HUES6 (cell line): Measurements from ENCODE around the gene THY1.
"Not testable (repeated sequence)": the region's sequence is repeated elsewhere in the genome, so short reads cannot be mapped to it uniquely, and the experiment has no call there.

ENCODE experiments used
- H3K27ac ChIP-seq: 2 replicates; pipeline ENCODE4 v1.7.0; 2013; ENCODE audit warnings: low read depth, mild to moderate bottlenecking, low read length, inconsistent platforms
- H3K27me3 ChIP-seq: 2 replicates; pipeline ENCODE4 v1.6.1; 2013; ENCODE audit warnings: low read length; ENCODE audit not compliant: control insufficient read depth, insufficient read depth
- H3K36me3 ChIP-seq: 2 replicates; pipeline ENCODE4 v1.6.1; 2013; ENCODE audit warnings: low read length; ENCODE audit not compliant: control insufficient read depth, insufficient read depth
- H3K4me1 ChIP-seq: 2 replicates; pipeline ENCODE4 v1.6.1; 2013; ENCODE audit warnings: low read length; ENCODE audit not compliant: control insufficient read depth, insufficient read depth
- H3K4me3 ChIP-seq: 2 replicates; pipeline ENCODE4 v1.5.1; 2013; ENCODE audit warnings: low read depth, low read length
- H3K9ac ChIP-seq: one replicate; pipeline ENCODE4 v1.6.1; 2013; ENCODE audit warnings: mild to moderate bottlenecking, low read length
- H3K9me3 ChIP-seq: 2 replicates; pipeline ENCODE4 v1.6.1; 2013; ENCODE audit warnings: low read depth, low read length; ENCODE audit not compliant: control insufficient read depth, insufficient read depth

The THY1 gene

DNA sequence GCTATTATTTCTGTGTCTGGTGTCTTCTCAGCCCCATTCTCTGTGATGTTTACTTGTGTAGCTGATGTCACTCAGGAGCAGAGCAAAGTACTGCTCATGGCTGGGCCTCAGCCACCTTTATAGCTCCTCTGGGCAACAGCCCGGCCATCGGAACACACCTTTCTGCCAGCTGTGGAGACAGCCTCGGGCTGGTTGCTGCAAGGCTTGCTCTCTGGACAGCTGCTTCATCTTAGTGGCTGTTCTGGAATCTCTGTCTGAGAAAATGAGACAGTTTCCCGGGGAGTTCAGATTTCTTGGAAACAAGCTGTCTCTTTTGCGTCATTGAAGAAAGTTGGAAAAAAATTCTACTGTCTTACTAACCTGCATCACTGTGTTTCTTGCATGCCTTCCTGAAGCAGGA lies 20.0 kb downstream of the THY1 start:
- H3K9me3 ChIP-seq = peaks cover 8% of the 10 kb centered on the region; the same call in 1 of the 2 replicates
- no peak overlapping the region for H3K9ac ChIP-seq
- H3K27ac ChIP-seq = no peak overlapping the region
- H3K4me1 ChIP-seq = no peaks in the 10 kb centered on the region
- no peak overlapping the region for H3K4me3 ChIP-seq
- no peaks in the 10 kb centered on the region for H3K36me3 ChIP-seq
- no peaks in the 10 kb centered on the region for H3K27me3 ChIP-seq

DNA sequence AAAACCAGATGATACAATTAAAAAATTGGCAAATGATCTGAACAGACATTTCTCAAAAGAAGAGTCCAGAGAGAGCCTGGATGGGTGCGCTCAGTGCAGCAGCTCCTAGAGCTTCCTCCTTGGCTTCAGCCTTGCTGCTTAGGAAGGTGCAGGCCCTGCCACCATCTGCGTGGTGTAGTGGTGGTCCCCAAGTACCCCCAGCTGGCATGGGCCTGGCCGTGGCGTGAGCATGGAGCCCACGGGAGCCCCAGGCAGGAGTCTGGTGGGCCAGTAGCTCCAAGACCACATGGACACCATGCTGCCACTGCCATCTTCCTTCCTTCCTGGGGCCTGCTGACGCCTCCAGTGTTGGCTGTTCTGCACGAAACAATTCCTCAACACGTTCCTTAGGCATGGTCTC lies 20.5 kb downstream of the THY1 start:
- Histone ChIP-seq H3K36me3 (no peaks in the 10 kb centered on the region), H3K27me3 (no peaks in the 10 kb centered on the region), H3K4me1 (no peaks in the 10 kb centered on the region), H3K27ac (no peak overlapping the region), H3K9ac (no peak overlapping the region), H3K4me3 (no peak overlapping the region), H3K9me3 (peaks cover 8% of the 10 kb centered on the region; the same call in 1 of the 2 replicates)

DNA sequence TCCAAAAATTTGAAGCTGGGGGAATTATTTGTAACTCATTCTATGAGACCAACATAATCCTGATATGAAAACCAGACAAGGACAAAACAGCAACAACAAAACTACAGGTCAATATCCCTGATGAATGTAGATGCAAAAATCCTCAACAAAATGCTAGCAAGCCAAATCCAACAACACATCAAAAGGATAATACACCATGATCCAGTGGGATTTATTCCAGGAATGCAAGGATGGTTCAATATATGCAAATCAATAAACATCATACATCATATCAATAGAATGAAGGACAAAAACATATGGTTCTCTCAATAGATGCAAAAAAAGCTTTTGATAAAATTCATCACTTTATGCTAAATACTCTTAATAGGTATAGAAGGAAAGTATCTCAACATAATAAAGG lies 22.1 kb downstream of the THY1 start:
- no peaks in the 10 kb centered on the region for H3K36me3 ChIP-seq
- H3K4me1 ChIP-seq = no peaks in the 10 kb centered on the region
- no peaks in the 10 kb centered on the region for H3K27me3 ChIP-seq
- H3K9me3 ChIP-seq = peaks cover 8% of the 10 kb centered on the region; the same call in 1 of the 2 replicates
- no peak overlapping the region for H3K27ac ChIP-seq
- H3K4me3 ChIP-seq = no peak overlapping the region
- H3K9ac ChIP-seq = no peak overlapping the region

DNA sequence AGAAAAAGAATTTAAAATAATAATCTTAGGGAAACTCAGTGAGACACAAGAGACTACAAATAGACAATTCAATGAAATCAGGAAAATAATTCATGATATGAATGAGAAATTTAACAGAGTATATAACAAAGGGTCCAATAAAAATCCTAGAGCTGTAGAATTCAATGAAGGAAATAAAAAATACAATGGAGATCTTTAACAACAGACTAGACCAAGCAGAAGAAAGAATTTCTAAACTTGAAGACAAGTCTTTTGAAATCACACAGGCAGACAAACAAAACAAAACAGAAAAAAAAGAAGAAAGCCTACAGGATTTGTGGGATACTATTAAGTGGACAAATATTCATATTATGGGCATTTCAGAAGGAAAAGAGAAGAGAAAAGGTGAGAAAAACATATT lies 25.2 kb downstream of the THY1 start:
- Histone ChIP-seq H3K27me3 (no peaks in the 10 kb centered on the region), H3K4me3 (no peak overlapping the region), H3K27ac (no peak overlapping the region), H3K9ac (no peak overlapping the region), H3K36me3 (no peaks in the 10 kb centered on the region), H3K9me3 (peaks cover 8% of the 10 kb centered on the region; the same call in 1 of the 2 replicates), H3K4me1 (peaks cover 4% of the 10 kb centered on the region; the same call in 1 of the 2 replicates)

DNA sequence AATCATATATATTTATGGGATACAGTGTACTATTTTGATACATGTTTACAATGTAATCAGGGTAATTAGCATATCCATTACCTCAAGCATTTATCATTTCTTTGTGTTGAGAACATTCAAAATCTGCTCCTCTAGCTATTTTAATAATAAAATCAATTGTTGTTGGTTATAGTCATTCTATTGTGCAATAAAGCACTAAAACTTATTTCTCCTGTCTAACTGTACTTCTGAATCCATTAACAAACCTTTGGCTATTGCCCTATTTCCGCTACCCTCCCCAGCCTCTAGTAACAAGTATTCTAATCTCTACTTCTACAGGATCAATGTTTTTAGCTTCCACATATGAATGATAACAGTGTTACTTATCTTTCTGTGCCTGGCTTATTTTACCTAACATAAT lies 26.1 kb downstream of the THY1 start:
- no peaks in the 10 kb centered on the region for H3K27me3 ChIP-seq
- no peak overlapping the region for H3K27ac ChIP-seq
- H3K4me1 ChIP-seq = peaks cover 4% of the 10 kb centered on the region; the same call in 1 of the 2 replicates
- H3K36me3 ChIP-seq = no peaks in the 10 kb centered on the region
- H3K4me3 ChIP-seq = no peak overlapping the region
- peaks cover 8% of the 10 kb centered on the region; the same call in 1 of the 2 replicates for H3K9me3 ChIP-seq
- no peak overlapping the region for H3K9ac ChIP-seq

DNA sequence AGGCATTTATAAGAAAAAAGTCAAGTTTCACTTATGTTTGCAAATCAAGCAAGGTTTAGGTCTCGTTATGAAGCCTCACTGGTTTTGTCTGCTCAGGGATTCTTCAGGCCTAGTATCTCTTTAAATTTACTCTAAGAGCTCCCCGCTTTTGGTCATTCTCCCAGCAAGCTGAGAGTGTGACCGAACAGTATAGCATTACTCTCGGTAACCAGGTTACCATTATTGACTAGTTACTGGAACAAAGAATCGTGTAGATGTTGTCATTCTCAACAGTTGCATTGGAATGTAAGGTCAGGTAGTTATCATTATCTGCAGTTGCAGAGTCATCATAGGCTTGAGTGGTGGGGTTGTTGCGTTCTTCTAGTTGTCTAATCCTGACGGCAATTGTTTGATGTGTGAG lies 31.7 kb downstream of the THY1 start:
- H3K36me3 ChIP-seq = no peaks in the 10 kb centered on the region
- no peak overlapping the region for H3K27ac ChIP-seq
- no peaks in the 10 kb centered on the region for H3K27me3 ChIP-seq
- H3K4me1 ChIP-seq = peaks cover 4% of the 10 kb centered on the region; the same call in 1 of the 2 replicates
- no peak overlapping the region for H3K4me3 ChIP-seq
- no peaks in the 10 kb centered on the region for H3K9me3 ChIP-seq
- no peak overlapping the region for H3K9ac ChIP-seq

DNA sequence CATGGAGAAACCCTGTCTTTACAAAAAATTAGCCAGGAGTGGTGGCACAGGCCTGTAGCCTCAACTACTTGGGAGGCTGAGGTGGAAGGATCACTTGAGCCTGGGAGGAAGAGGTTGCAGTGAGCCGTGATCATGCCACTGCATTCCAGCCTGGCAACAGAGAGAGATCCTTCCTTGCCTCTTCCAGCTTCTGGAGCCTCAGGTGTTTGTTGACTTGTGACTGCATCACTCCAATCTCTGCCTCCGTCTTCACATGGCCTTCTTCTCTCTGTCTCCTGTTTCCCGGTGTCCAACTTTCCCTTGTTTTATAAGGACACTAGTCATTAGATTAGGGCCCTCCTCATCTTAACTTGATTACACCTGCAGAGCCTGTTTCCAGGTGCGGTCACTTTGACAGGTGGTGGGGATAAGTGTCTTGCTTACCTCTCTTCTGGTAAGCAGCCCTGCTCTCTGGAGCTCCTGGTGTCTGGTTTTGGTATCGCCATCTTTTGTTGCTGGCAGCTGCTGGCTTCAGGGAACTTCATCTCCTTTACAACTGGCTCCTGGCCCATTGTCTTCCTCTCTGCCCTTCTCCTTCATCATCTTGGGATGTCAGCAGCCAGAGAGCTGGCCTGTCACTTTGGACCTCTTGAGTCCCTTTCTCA lies 33.2 kb downstream of the THY1 start:
- Histone ChIP-seq H3K4me3 (no peak overlapping the region), H3K9me3 (no peaks in the 10 kb centered on the region), H3K27me3 (no peaks in the 10 kb centered on the region)

DNA sequence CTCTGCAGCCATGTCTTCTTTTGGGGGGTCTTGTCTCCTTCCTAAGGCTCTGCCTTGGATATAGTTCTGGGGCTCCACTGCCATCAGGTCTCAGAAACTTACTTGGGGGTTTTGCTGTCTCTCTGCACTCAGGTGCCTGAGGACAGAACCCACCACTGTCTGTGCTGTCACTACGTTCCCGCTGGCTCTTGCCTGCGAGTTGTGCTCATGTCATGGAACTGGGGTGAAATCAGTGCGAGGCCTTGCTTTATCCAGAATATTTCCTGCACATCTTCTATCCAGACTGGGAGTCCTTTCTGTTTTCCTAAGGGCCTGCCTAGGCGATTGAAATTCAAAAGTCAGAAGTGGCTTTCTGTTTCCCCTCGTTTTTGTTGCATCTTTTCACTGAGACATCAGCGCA lies 34.9 kb downstream of the THY1 start:
- H3K36me3 ChIP-seq = no peaks in the 10 kb centered on the region
- no peak overlapping the region for H3K27ac ChIP-seq

More for the DNA sequence above, 33.2 kb downstream of the THY1 start:
- no peak overlapping the region for H3K27ac ChIP-seq
- H3K4me1 ChIP-seq = peaks cover under 1% of the 10 kb centered on the region; the same call in 1 of the 2 replicates
- no peaks in the 10 kb centered on the region for H3K36me3 ChIP-seq
- H3K9ac ChIP-seq = no peak overlapping the region

DNA sequence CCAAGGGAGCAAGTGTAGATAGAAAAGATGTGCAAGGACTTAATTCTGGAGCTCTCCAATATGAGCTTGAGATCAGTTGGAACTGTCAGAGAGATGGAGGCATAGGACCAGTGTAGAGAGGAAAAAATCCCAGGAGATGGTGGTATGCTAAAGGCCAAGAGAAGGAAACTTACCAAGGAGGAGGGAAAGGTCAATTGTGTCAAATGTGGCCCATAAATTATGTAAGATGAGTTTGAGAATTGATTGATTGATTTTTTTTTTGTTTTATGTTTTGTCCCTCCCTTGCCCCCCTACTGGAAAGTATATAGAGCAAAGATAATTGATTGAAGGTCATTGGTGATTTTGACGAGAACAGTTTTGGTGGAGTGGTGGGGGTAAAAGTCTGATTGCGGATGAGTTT lies 38.6 kb downstream of the THY1 start:
- Histone ChIP-seq H3K27ac (no peak overlapping the region), H3K9me3 (no peaks in the 10 kb centered on the region)

More for the DNA sequence above, 34.9 kb downstream of the THY1 start:
- H3K4me3 ChIP-seq = no peak overlapping the region
- no peaks in the 10 kb centered on the region for H3K4me1 ChIP-seq
- no peaks in the 10 kb centered on the region for H3K27me3 ChIP-seq
- no peak overlapping the region for H3K9ac ChIP-seq
- no peaks in the 10 kb centered on the region for H3K9me3 ChIP-seq

DNA sequence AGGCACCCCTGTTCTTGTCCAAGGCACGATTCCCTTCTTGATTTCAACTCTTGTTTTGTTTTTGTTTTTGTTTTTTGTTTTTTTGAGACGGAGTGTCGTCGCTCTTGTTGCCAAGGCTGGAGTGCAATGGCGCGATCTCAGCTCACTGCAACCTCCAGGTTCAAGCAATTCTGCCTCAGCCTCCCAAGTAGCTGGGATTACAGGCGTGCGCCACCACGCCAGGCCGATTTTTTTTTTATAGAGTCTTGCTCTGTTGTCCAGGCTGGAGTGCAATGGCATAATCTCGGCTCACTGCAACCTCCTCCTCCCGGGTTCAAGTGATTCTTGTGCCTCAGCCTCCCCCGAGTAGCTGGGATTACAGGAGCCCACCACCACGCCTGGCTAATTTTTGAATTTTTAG lies 40.5 kb downstream of the THY1 start:
- Histone ChIP-seq H3K27me3 (peaks cover 12% of the 10 kb centered on the region), H3K4me3 (peak overlapping the region; percentile 72), H3K4me1 (peaks cover 37% of the 10 kb centered on the region)
- H3K9me3 ChIP-seq, H3K36me3 ChIP-seq, H3K9ac ChIP-seq, H3K27ac ChIP-seq: not testable (repeated sequence)

More for the DNA sequence above, 38.6 kb downstream of the THY1 start:
- Histone ChIP-seq H3K4me3 (no peak overlapping the region), H3K27me3 (peaks cover 12% of the 10 kb centered on the region), H3K36me3 (no peaks in the 10 kb centered on the region), H3K9ac (no peak overlapping the region), H3K4me1 (peaks cover 19% of the 10 kb centered on the region)

DNA sequence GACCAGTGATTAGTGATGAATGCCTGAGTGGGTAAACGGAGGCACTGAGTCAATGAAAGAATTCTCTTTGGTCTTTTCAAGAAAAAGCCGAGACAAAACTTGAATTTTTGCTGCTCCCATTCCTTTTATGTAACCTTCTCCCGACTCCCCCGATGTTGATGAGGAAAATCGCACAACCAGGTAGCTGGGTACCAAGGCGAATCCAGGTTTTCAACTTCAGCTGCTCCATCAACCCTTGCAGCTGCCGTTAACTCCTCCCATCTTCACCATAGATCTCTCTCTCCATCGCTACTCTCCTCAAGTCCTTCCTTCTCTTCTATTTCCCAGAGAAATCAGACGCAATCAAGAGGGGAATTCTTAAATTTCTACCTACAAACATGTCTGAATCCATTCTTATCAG lies 40.9 kb downstream of the THY1 start:
- Histone ChIP-seq H3K4me1 (peaks cover 42% of the 10 kb centered on the region), H3K27ac (no peak overlapping the region), H3K27me3 (peaks cover 12% of the 10 kb centered on the region), H3K36me3 (no peaks in the 10 kb centered on the region), H3K9ac (no peak overlapping the region), H3K9me3 (no peaks in the 10 kb centered on the region), H3K4me3 (peak overlapping the region; percentile 72)
